DMS53 treated with DMSO at 0.1 percent for 48 hours (cell line): ENCODE measurements around the gene C14orf132.

ENCODE experiments used
- DNase-seq: peaks from one replicate; lab custom pipeline; 2025; ENCODE audit not compliant: unreplicated experiment; lab: John Stamatoyannopoulos, UW

C14orf132 gene

DNA sequence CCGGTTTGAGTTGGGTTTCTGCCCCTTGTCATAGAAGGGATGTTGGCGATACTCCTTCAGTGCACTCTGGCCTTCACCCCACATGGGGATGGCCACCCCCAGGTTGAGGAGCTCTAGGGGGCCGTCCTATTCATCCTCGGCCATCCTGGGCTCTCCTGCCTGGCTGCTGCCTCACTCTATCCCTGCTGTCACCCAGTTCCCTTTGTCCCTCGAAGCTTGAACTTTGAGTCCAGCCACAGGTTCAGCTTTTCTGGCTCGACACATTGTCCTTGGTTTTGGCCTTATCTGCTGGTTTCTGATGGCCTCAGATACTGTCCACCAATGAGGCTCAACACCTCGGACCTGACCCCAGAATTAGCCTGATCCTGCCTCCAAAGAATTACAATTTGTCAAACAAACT, 58.6 kb downstream of the C14orf132 start:
- no peak for DNase-seq

DNA sequence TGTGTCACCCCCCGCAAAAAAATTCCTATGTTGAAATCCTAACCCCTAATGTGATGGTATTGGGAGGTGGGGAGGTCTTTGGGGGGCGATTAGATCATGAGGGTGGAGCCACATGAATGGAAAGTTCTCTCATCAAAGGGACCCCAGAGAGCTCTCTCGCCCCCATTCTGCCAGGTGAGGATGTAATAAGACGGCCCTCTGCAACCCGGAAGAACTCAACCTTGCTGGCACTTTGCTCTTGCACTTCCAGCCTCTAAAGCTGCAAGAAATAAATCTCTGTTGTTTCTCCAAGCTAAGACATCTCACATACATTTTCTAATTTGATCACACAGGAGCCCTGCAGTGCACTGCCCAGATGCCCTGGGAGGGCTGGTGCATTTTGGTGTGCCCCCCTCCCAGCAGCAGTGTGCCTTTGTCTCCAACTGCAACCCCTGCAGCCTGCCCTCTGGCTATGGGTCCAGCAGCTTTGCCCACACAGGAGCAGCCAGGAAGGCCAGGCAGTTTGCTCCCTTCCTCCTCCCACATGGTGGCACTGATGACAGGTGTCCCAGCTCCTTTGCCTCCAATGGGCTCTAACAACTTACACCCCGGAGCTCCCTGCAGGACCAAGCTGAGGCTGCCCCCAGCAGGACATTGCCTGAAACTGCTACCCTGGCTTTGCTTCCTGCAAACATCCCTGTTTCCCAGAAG, 59.3 kb downstream of the C14orf132 start:
- peak; percentile 81 for DNase-seq

DNA sequence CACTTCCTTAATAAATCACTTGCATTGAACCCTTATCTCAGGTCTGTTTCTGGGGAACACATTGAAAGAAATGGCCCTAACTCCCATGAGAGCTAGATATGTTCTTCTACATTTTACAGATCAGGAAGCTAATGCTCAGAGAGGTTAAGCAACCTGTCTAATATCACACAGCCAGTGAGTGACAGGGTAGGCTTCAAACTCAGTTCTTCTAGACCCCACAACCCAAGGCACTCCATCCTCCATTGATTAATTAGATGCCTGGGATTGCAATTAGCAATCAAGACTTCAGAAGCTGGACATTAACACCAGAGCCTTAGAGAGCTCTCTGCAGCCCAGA, 59.8 kb downstream of the C14orf132 start:
- no peak for DNase-seq

DNA sequence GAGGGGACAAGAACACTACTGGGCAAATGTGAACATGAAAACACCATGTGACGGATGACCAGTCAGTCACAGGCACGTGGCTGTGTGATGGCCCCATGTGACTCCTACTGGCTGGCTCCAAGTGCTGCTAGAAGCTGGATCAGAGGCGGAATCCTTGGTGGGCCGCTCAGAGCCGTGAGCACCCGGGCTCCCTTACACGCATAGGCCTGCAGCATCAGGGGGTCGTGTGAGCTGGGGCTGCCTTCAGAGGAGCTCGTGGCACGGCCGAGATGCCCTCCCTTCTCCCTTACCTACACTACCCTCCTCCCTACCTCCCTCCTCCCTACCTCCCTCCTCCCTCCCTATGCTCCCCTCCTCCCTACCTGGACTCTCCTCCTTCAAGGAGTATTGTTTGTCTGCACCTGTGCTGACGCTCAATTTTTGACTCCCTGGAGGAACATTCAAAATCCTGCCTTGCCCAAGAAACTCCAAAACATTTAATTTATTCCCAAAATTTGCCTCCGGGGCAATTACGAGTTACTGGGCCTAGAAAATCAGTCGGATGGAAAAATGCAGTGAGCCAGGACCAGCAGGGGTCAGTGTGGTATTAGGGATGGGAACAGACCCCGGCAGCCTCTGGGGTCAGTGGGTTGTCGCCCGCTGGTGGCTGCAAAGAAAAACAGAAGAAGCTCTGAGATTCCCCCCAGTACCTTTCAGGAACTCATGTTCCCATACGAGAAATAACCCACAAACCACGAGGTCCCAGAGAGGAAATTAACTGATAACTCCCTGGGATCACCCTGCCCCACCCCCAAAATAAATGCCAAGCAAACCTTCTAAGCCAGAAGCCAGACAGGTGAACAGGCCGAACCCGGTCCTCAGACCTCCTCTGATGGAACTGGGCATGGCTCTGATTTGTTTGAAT, 61.3 kb downstream of the C14orf132 start:
- peak; percentile 49 for DNase-seq

DNA sequence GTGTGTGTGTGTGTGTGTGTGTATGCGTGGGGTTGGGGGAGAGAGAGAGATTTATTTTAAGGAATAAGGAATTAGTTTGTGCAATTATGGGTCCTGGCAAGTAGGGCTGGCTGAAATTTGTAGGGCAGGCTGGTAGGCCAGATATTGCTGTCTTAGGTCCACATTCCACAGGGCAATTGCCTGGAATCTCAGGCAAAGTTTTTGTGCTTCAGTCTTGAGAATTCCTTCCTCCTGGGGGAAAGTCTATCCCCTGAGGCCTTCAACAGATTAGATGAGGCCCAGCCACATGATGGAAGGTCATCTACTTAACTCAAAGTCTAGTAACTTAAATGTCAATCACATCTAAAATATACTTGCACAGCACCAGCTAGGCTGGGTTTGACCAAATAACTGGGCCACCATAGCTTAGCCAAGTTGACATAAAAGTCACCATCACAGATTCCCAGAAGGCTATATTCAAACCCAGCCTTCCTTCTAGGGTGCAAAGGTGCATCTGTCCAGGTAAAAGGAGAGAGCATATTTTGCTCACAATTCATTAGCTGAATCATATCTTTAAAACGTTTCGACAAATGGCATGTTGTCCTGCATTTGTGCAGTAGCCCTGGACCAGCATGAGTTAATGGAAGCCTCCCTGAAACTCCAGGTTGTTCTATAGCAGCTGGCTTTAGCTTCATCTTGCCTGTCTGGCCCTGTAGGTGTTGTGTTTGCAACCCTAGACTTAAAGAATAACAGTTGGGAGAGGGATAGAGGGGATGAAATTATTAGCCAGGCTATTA, 63.1 kb downstream of the C14orf132 start:
- DNase-seq = no peak

DNA sequence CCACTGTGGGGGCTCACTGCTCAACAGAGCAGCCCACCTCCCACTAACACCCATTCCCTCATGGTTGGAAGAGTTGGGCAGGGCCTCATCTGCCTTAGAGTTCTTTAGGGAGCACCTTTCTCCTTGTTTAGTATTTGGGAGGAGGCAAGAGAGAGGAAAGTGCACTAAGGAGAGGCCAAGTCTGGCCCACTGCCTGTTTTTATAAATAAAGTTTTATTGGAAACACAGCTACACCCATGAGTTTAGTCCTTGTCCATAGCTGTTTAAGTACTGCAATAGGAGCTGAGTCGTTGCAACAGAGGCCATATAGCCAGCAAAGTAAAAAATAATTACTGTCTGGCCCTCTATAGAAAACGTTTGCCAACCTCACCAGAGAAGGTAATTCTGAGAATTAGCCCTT, 63.9 kb downstream of the C14orf132 start:
- DNase-seq = no peak

DNA sequence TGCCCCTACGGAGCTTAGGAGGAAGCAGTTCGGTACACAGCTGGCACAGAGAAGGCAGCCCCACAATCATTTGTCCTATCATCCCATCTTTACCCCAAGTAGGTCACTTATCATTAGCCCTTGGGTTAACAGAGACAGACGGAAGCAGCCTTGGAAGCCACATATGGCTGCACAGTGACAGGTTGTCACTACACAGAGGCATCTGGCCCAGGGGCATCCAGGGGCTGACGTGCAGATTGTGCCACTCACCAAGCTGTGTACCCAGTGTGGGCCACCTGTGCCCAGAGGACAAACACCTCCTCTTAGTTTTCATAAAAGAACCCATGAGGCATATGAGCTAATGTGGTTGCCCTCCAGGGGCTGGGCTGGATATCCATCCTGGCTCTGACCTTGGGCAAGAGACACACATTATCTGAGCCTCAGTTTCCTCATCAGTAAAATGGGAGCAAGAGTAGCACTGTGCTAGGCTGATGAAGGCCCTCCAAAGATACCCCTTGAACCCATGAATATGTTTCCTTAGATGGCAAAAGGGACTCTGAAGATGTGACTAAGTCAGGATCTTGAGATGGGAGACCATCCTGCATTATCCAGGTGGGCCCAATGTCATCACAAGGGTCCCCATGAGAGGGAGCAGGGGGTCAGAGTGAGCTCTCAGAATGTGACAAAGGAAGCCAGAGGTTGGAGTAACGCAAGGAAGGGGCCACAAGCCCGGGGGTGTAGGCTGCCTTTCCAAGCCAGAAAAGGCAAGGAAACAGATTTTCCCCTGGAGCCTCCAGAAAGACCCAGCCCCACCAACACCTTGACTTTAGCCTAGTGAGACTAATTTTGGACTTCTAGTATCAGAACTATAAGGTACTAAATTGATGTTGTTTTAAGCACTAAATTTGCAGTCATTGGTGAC, 64.6 kb downstream of the C14orf132 start:
- DNase-seq = no peak

DNA sequence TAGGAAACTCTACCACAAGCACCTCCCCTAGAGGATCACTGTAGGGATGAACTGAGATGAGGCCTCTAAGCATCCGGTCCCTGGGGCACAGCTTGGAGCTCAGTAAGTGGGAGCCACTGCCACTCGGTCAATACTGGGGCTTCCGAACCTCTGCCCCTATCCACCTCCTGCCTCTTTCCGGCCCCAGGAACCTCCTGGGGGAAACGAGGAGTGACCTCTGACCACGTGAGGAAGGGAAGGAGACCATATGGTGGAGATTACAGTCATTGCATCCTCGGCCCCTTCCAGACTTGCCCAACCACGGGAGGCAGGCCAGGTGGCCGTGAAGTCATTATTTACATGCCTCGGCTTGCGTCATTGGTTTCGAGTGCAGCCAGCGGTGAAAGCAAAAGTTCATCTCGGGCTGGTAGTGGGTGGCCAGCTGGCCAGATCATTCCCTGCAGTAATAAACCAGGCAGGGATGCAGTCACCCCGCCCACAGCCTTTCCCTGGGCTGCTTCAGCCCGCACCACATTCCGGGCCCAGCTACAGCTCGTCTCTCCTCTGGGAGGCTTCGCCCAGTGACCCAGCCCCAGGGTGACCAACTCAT, 65.4 kb downstream of the C14orf132 start:
- peak; percentile 96 for DNase-seq

DNA sequence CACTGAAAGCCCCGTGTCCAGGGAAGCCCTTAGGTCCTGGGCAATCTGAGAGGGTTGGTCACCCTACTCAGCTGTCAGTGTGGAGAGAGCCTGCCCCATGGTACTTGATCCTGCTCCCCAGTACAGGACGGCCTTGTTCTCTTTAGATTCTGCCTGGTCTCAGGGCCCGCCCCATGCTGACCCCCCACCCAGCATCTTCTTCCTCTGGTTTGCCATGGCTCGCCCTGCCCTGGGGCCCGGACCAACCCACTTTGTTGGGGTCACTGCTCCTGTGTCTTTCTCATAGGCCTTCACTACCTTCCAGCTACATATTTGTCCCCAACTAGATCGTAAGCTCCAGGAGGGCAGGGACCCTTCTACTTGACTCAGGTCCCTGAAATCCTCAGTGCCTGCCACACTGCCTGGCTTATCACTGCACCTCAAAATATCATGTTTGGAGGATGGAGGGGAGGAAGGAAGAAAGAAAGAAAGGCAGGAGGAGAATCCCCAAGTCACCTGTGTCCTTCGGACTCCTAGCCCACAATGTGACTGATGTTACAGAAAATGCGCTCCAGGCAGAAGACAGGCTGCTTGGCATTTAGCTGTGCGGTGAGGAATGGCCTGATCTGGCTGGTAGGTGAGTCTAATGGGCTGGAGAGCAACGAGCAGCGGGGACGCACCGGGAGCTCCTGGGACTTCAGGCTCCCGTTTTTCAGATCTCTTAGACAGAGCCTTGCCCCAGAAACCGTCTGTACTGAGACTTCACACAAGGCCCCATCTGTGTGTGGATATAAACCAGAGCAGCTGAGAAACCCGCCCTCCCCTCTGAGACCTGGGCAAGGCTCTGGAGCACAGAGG, 66.1 kb downstream of the C14orf132 start:
- DNase-seq = no peak

DNA sequence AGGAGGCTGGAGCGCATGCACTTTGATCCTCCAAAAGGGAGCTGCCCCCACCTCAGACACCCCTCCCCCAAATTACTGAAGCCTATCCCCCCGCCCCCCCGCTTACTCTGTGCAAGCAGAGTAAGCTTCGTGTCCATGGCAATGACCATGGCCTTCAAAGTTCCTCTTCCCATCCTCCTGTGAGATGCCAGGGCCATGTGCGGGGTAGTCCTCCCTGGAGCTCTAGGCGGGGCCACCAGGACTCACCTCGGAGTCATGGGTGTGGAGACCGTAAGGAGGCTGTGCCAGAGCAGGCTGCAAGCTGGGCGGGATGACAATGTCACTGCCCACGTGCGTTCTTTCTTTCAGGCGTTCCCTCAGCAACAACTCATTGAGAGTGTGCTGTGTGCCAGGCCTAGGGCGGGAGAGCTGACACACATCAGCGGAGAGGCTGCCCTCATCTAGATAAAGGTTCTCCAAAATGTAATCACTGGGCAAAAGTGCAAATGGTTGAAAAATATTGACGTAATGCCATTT, 66.8 kb downstream of the C14orf132 start:
- no peak for DNase-seq

DNA sequence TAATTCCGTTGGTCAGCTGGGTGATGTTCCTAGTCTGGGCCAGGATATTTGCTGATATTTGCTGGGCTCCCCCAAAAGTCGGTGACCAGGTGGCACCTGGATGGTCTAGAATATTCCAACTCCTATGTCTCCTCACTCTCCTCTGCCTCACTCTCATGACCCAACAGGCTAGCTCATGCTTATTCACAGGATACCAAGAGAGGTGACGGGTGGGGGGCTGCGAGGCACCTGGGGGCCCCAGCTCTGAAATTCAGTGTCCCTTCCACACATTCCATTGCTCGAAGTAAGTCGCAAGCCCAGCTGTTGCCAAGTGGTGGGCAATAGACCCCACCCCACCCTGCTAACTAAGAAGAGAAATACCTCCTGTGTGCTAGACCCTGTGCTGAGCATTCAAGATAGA, 67.7 kb downstream of the C14orf132 start:
- DNase-seq = no peak

DNA sequence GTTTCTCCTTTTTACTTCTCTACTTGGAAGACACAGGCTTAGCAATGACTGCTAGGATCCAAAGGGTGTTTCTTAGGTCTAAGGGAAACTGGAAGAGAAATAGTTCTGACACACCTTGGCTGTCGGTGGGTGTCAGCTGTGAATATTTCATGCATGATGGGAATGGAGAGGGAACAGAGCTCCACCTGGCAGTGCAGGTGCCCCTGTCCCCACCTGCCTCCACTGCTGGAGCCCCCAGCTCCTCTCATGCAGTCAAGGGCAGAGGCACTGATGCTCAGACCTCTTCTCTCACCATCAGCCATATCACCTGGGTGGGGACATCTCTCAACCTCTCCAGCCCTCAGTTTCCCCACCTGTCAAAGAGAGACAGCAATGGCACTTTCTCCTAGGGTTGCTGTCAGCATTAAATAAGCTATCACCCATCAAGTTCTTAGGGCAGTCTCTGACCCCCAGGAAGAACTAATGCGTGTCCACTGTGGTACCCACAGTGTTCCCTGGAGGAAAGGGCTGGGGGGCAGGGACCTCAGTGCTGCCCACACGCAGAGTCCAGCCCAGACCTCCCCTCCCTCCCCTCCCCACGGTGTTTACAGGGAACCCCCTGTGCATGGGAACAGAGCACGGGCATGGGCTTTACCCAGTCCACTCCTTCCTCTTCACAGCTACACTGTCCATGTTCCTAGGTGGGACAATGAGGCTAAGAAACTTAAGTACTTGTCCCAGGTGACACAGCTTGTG, 69.1 kb downstream of the C14orf132 start:
- DNase-seq = no peak

DNA sequence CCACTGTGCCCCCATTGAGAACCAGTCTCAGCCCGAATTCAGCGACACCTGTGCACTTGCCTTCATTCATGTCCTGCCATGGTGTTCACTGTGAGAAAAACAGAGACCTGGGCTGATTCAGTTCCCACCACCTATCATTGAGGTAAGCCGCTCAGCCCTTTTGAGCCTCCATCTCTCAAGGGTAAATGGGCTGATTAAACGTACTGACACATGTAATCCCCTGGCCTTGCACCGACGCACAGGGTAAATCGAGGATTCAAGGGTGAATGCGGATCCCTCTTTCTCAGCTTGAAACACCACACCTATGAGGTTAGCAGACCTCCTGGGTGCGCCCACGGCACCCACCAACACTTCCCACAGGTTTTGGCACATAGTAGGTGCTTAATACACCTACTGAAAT, 69.7 kb downstream of the C14orf132 start:
- DNase-seq = no peak

DNA sequence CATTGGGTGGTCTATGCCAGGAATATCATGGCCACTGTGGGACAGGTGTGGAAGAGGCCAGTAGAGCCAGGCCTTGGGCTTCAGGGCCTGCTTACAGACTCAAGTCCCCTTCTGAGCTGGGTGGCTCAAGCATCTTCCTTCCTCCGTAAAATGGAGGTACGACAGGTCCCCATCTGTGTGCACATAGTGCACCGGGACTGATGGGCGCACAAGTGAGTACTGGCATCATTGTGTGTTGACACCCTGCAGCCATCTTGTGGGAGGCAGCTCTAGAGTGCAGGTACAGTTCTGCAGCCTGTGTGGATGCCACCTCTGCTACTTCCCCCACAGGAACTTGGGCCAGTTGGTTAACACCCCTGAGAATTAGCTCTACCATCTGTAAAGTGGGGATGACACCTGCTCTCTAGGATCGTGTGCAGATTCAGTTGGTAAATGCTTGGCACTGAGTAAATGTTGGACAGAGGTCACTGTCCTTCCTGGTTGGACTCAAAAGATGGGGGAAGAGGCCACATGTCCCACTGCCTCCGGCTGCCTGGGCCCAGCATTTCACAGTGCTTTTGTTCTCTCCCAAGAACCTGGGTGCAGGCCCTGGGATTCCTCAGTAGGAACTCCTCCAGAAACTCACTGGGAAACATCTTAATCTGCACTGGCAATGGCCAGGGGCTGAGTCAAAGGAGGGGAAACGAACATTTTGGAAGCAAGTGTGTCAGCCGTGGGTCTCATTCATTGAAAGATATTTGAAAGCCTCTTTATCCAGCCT, 70.6 kb downstream of the C14orf132 start:
- no peak for DNase-seq

DNA sequence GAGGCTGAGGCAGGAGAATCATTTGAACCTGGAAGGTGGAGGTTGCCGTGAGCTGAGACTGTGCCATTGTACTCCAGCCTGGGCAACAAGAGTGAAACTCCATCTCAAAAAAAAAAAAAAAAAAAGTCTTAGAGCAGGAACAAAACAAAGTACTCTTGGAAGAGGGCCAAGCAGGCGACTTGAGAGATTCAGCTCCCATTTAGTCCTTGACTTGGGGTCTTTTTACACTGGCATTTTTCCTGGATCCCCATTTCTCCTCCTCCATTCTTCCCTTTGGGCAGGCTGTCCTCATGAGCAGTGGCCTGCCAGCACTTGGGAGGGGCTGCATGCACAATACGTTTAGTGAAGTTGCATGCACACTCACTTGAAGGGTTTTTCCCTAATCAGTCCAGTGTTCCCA, 72.9 kb downstream of the C14orf132 start:
- DNase-seq = no peak

DNA sequence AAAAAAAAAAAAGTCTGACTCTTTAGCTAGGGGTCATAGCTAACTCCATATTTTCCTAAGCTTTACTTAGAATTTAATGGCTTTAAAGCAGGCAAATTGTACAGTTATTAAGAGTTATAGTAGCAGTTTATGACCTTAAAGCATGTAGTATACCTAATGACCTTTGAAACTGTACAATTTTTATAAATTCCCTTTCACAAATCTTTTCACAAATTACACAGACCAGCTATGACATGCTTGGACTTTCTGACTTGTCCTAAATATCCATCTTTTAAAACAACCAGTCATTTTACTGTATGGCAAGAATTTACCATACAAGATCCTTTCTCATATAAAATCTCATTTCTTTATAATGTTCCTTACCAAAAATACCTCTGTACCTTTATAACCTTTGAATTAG, 74.8 kb downstream of the C14orf132 start:
- DNase-seq = no peak

DNA sequence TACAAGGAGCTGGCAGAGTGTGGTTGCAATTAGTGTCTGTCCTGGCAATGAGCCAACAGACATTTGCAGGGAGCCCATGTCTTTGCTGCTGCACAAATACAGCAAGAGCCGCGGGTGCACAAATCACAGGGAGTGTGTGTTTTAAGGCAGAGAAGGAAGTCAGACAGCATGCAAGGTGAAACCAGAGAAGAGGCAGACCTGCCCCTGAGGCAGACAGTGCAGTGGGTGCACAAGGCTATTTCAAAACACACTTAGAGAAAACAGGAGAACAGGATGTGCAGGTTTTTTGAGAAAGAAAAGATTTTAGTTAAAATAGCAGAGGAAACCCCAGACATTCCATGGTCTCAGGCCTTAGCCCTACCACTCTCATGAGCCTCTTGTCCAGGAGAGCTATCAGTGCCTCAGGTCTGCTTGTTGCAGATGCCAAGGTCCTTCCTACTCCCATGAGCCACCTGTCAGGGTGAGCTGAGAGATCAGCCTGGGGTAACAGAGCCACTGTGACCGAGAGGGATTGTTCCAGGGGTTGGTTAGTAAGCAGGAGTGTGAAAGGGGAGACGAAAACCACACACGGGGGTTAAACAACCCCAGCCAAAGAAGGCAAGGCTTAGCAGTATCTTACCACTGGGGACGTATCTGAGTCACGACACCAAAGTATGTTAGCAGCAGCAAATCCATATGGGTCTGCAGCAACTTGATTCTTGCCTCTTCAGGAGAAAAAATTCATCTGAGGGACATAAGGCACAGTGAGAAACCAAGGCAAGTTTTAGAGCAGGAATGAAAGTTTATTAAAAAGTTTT, 78.1 kb downstream of the C14orf132 start:
- peak; percentile 31 for DNase-seq
